NCI-H774 (cell line): ENCODE measurements around the gene DNAJC25.
A peak's percentile ranks its signal among the peaks of the same experiment; 100 is the strongest.
"Not testable (repeated sequence)": the region's sequence is repeated elsewhere in the genome, so short reads cannot be mapped to it uniquely, and the experiment has no call there.

Source experiments
- DNase-seq: peaks from one replicate; lab custom pipeline; 2025; lab: John Stamatoyannopoulos, UW

Gene DNAJC25

GRCh38 chr9:111631214-111631971 is at the start of gene DNAJC25:
TSS of gene DNAJC25 (plus strand) at chr9:111631334. CDS start at chr9:111631408, 74 bp downstream.
- peak; percentile 97 for DNase-seq

- no peak for DNase-seq
These were observed 48.2 kb upstream of the DNAJC25 start for GRCh38 chr9:111582888-111583287.

- no peak for DNase-seq
These were observed 44.8 kb upstream of the DNAJC25 start for GRCh38 chr9:111586378-111586777.

DNA sequence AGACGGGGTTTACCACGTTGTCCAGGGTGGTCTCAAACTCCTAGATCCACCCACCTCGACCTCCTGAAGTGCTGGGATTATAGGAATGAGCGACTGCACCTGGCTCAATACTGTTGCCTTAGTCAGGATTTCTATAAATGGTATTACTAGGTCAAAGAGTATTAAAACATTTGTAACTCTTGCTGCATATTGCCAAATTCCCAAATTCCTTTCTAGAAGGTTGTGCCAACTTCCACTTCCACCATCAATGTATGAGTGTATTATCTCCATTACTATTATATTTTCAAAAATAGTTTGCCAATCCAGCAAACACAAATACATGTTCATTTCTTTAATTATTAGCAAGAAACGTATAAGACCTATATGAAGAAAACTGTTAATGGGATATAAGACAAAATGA is 42.3 kb upstream of the DNAJC25 start:
- no peak for DNase-seq

GRCh38 chr9:111597852-111598732 is 33.0 kb upstream of the DNAJC25 start:
- peak; percentile 52 for DNase-seq

GRCh38 chr9:111598733-111599091 is 32.4 kb upstream of the DNAJC25 start:
- no peak for DNase-seq

- peak; percentile 18 for DNase-seq
These were observed 31.8 kb upstream of the DNAJC25 start, which contains the start of gene PTGR1 for GRCh38 chr9:111599092-111599954. TSS of gene PTGR1 (minus strand) at chr9:111599647. CDS start at chr9:111597422, 2,225 bp downstream.

- DNase-seq: no peak
These were observed 31.2 kb upstream of the DNAJC25 start for GRCh38 chr9:111599955-111600343.

- DNase-seq: no peak
These were observed 29.7 kb upstream of the DNAJC25 start for GRCh38 chr9:111601237-111602018.

GRCh38 chr9:111603041-111603440 is 28.1 kb upstream of the DNAJC25 start:
- no peak for DNase-seq

DNA sequence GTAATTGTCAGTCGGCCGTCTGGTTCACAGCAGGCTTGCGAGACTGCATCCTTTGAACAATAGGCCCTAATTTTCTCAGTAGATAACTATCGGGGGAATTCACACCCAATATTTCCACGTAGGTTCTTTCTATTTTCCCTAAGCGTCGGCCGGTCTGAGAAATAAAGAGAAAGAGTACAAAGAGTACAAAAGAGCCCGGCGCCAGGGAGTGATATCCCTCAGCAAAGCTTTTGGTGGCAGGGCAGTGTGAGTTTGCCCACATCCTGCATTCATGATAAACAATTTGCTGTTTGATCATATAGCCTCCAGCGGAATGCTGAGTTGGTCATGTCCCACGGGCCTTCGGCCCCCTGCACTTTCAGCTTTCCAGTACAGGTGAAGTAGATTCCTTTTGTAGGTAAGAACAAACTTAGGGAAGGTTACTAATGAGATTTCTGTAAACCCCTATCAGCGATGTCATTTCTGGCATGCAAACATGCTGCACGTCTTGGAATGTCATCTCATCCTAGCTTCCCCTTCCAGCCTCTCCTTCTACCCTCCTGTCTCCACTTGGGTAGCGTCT is 27.0 kb upstream of the DNAJC25 start:
- no peak for DNase-seq

DNA sequence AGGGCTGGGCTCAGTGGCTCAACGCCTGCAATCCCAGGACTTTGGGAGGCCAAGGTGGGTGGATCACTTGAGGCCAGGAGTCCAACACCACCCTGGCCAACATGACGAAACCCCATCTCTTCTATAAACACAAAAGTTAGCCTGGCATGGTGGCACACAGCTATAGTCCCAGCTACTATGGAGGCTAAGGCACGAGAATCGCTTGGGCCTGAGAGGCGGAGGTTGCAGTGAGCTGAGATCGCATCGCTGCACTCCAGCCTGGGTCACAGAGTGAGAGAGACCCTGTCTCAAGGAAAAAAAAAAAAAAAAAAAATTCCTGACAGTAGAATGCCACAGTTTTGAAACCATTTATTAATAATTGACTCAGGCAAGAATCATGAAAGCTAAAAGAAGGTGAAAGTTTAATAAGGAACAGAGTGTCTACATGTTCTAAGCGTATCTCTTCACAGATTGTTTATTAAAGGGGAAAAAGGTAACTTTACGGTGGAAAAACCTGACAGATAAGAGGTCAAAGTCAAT is 26.0 kb upstream of the DNAJC25 start:
- DNase-seq: no peak

GRCh38 chr9:111610149-111610548 is 21.0 kb upstream of the DNAJC25 start:
- no peak for DNase-seq

- no peak for DNase-seq
These were observed 20.3 kb upstream of the DNAJC25 start for GRCh38 chr9:111610845-111611244.

DNA sequence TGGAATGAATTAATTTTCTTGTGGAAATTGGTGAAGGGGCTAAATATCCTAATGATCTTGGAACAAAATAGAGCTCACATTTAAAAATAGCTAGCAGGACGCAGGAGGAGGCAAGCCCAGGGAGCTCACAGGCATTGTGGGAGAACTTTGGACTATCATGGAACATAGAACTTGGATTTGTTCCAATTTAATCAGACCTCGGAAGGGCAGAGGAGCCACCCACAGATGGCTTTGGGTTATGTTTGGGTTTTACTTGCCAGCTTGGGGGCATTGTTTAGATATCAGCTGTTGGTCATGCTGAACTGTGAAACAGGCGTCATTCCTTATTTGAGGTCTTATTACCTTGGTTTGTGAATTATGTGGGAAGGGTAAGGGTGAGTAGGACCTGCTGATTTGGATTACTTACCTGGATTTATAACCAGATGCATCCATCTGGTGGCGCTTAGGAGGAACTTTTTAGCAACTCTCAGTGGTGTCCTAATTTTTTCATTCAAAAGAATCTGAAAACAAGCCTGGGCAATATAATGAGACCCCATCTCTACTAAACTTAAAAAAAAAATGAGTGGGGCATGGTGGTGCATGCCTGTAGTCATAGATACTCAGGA is 17.6 kb upstream of the DNAJC25 start:
- DNase-seq: no peak

GRCh38 chr9:111615928-111616327 is 15.2 kb upstream of the DNAJC25 start:
- DNase-seq: no peak

- DNase-seq: not testable (repeated sequence)
These were observed 13.8 kb upstream of the DNAJC25 start for GRCh38 chr9:111617349-111617748.

- DNase-seq: no peak
These were observed 9.1 kb upstream of the DNAJC25 start for GRCh38 chr9:111621895-111622480.

DNA sequence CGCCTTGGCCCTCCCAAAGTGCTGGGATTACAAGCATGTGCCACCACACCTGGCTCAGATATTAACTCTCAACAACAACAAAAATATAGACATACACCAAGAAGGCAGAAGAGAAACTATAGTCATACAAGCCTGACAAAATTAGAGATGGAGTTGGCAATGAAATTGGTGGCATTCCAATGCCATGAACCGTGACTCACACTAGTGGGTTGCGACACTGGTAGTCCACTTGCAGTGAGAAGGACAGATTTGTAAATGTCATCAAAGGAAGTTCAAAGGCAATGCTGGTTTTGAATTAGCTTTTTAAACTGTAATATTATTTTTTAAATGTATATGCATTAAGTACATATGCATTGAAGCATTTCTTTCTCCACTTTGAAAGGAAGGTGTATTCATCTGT is 8.5 kb upstream of the DNAJC25 start:
- no peak for DNase-seq
